GM12891 (cell line): ENCODE results near the gene HSPA1A.
"Not testable (repeated sequence)": the region's sequence is repeated elsewhere in the genome, so short reads cannot be mapped to it uniquely, and the experiment has no call there.

Experiments
- POLR2A ChIP-seq: IDR thresholded peaks from 2 replicates; pipeline ENCODE4 v1.6.1; 2011; ENCODE audit warnings: low read depth, low read length, control low read depth
- POLR2AphosphoS5 ChIP-seq: IDR thresholded peaks from 2 replicates; pipeline ENCODE4 v1.6.1; 2011; ENCODE audit warnings: low read depth, low read length, control low read depth
- TAF1 ChIP-seq: IDR thresholded peaks from 2 replicates; pipeline ENCODE4 v1.6.1; 2011; ENCODE audit warnings: low read depth, low read length, control low read depth

DNA sequence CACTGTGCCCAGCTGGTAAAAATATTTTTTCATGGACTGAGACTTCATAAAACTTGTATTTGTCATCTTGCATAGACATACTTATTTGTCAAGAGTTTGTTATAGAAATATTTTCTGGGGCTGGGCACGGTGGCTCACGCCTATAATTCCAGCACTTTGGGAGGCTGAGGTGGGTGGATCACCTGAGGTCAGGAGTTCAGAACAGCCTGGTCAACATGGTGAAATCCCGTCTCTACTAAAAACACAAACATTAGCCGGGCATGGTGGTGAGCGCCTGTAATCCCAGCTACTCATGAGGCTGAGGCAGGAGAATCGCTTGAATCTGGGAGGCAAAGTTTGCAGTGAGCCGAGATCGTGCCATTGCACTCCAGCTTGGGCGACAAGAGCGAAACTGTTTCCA is 6.7 kb upstream of the HSPA1A start:
- TF ChIP-seq POLR2A, POLR2AphosphoS5, TAF1: not testable (repeated sequence)
